Loucy (cell line): ENCODE results near the gene HSD17B14.

Source experiments
- CTCF ChIP-seq: fragments of 200-600 bp; sonication (generic); conservative IDR thresholded peaks from 2 replicates; pipeline ENCODE4 v1.5.1; 2014; ENCODE audit warnings: mild to moderate bottlenecking, antibody characterized with exemption, low read length
- EZH2phosphoT487 ChIP-seq: fragments of 200-600 bp; IDR thresholded peaks from 2 replicates; pipeline ENCODE4 v1.6.1; 2018; ENCODE audit warnings: antibody characterized with exemption, mild to moderate bottlenecking, moderate library complexity, borderline replicate concordance

- TF ChIP-seq CTCF (no peak), EZH2phosphoT487 (no peak)
Measured at GRCh38 chr19:48770266-48770665, 66.0 kb downstream of the HSD17B14 start.
